HuH-7 (cell line): Measurements from ENCODE around the gene MAPK9.

Experiments used
- DNase-seq: peaks from one replicate; pipeline ENCODE4 v3.0.0; 2011; ENCODE audit warnings: low spot score

The MAPK9 gene

DNA sequence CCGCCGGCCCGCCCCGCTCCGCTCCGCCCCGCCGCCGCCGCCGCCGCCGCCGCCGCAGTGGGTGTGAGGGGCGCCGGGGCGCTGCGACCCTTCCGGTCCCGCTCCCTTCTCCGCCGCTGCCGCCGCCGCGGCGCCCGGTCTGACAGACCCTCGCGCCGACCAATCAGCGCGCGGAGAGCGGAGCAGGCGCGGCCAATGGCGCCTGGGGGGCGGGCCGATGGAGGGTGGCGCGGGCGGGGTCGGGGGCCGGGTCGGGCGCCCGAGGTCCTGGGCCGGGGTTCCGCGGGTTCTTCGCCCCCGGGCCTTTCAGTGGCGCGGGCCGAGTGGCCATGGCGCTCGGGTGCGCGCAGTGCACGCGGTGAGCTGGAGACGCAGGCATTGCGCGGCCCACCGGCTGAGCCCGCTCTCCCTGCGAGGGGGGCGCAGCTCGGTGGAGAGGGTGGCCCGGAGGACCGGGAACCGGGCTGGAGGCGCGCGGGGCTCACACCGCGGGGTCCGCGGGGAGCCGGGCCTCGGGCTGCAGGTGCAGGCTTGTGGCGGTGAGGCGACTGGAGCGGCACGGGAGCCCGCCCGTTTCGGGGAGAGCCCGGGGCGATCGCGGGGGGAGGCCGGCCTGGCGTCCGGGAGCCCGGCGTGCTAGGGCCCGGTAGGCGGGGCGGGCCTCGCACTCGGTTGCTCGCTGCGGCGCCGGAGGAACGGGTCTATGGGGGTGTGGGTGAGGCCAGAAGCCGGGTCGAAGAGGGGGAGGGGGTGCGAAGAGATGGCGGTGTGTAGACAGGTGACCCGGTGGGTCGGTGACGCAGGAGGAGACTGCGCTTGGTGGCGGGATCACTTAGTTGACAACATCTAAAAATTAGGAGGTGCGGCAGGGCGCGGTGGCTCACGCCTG lies at the start of gene MAPK9:
Gene MAPK9, minus strand, starts transcription at position 141 of the 889 bp plus-strand sequence. CDS start 11,522 bp downstream, outside the sequence.
- peak; percentile 88 for DNase-seq

GRCh38 chr5:180341595-180341994 lies 49.7 kb upstream of the MAPK9 start:
- DNase-seq: no peak

DNA sequence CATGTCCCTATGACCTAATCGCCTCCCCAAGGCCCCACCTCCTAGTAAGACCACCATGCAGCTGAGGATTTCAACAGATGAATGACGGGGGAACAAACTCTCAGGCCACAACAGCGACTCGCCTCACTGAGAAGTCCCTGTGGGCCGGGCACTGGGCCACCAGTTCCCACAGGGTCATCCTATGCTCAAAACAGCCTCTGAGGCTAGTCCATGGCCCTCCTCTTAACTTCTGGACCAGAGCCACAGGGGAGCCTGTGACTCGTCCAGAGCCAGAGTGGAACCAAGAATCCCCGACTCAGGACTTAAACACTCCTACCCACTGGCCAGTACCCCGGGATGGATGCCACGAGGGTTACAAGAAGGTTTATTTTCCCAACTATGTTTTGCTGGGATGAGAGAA lies 49.0 kb upstream of the MAPK9 start:
- DNase-seq: no peak

DNA sequence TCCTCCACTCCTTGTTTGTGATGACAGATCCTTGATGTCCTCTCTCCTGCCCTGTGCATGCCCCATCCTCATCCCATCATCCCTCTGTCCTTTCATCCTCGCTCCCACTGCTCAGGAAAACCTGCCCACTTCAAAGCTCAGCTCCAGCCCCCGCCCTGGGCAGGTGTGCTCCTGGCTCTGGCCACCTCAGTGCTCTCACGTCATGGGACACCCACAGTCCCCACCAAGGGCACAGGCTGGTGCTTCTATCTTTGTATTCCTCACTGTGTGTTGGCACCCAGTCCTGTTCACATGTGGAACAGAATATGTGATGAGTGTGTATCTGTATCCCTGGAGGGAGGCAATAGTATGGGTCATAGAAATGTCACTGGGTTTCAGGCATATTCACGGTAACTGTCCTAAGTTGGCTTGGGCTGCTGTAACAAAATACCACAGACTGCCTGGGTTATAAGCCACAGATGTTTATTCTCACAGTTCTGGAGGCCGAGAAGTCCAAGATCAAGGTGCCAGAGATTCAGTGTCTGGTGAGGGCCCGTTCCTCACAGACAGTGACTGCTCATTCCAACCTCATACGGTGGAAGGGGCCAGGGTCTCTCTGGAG lies 47.8 kb upstream of the MAPK9 start:
- no peak for DNase-seq

DNA sequence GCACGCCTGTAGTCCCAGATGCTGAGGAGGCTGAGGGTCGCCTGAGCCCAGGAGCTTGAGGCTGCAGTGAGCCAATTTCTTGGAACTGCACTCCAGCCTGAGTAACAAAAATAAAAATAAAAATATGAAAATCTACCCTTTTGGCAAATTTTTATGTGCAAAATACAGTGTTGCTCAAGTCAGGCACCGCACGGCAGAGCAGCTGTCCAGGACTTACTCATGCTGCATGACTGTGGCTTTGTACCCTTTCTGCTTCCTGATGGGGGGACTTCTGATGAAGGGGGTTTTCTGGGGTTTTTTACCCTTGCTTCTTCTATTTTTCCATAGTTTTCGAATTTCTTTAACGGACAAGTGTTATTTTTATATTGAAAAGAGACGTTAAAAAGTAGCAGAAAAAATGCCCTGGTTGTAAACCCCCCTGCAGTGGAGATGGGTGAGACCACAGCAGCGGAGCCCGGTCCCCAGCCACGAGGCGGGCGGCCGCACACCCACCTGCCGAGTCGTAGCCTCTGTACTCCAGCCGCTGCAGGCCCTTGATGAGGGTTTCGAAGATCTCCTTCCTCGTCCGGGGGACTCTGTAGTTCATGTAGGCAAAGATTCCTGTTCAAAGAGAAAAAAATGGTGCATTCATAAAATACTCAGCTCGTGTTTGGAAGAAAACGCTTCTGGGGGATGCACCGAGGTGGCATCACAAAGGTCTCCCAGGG lies 46.3 kb upstream of the MAPK9 start:
- DNase-seq: no peak

DNA sequence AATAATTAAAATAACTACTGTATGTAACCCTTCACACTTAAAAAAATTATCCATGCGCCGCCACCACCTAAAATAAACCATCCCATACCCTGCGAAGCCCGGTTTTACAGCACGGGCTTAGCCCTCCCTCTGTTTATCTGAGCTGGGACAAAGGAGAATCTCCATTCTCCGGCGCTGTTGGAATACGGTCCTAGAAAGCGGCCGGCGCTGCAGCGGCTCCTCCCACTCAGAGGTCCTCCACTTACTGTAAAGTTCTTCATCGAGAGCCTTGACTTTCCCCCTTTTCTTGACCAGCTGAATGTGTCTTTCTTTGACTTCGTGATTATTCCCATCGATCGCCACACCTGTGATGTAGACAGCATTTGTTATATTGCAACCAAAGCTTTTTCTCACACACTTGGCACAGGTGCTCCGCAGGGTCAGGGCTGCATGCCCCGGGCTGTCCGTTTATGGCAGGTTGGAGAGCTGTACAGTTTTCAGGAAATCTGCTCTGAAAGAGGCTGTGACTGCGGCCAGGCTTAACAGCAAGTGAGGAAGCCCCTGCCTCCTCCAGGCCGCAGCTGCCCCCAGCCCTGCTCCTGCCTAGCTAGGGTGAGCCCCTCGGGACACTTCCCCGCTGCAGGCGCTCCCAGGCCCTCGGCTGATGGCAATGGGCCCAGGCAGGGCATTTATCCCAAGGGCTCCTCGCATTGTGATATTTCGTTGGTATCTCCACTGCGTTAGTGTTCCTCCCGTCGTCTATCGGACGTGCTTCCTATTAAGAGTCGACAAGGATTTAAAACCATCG lies 44.5 kb upstream of the MAPK9 start:
- no peak for DNase-seq

DNA sequence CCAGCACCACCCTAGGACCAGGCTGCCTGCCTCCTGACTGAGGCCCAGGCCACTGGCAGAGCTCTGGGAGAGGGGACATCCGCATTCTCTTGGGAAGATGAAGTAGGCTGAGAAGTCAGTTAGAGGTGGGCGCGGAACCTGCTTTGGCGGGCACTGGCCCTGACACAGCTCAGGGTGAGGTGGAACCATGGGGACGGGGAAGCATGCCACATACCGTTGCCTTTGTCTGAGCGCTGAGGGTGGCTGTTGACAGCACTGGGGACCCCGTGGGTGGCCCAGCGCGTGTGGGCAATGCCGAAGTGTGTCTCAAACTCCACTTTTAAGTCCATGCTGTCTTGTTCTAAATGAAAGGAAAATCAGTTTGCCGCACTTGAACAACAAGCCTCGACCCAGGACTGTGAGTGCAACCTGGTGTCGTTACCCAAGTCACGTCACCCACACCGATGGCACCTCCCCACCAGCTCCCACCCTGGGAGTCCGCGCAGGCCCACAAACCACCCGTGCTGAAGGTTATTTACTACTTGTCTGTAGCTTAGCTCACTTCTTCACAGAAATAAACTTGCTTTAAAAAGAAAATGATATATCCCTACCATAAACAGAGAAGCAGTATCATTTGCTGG lies 43.8 kb upstream of the MAPK9 start:
- no peak for DNase-seq

DNA sequence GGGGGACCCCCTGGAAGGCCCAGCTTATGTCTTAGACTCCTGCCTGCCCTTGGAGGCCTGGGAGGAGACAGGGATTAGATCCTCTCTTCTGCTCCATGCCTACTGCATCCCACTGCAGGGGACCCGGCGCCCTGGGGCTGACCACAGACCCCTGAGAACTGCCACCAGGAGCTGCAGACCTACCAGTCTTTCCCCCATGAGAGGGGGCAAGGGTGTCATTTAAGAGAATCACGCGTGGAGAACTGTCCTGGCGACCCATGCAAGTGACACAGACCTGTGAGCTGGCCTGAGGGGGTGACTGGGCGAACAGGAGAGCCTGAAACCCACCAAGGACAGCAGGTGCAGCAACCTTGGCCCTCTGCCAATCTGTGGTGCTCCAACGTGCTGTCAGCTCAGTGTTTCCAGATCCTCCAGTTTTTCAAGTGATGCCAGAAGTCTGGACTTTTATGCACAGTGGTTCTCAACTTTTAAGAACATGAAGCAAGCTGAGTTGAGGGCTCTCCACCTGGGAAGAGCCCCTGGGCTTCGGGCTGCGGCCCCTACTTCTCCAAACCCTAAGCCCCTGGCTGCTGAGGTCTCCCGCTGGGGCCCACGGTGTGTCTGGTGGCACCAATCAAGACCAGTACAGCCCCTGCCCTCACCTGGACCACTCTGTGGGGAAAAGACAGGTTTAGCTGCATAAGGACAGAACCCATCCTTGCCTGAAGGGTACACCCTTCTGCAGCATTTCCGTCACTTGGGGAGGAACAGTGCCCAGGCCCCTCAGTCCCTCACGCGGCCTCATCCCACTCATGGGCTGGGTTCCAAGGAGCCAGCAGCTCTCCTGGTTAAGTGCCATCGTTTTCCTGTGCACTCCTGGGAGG lies 43.1 kb upstream of the MAPK9 start:
- no peak for DNase-seq

DNA sequence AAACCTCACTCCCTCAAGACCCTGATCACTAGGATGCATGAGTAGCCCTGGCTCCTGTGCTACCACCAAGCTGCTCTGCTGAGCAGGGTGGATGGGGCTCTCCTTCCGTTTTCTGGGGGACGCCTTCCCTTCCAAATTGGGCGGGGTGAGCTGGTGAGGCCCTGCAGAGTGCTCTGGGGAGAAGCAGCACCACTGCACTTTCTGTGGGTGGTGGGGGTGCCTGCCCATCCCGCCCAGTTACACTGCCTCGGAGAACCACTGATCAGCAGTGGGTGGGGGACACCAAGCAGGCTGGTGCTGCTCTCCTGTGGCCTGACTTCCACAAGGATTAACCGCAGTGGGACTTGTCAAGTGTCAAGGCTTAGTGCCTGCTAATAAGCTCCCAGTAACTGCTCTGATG lies 42.3 kb upstream of the MAPK9 start:
- DNase-seq: no peak

DNA sequence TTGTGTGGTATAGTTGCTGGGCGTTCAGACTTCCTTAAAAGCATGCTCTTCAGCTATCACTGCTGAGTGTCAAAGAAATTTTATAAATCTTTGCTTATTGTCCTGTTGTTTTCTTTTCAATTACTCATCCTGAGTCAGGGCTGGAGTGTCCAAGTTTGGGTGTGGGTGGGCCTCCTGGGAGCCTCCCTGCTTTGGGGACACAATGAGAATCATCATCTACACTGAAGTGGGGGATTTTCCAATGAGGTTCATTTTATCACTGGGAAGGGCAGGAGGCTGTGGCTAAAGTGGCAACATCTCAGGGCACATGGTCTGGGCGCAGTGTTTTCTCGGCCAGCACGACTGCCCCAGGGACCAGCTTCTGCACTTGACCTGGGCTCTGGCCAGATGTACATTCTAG lies 41.8 kb upstream of the MAPK9 start:
- DNase-seq: no peak

DNA sequence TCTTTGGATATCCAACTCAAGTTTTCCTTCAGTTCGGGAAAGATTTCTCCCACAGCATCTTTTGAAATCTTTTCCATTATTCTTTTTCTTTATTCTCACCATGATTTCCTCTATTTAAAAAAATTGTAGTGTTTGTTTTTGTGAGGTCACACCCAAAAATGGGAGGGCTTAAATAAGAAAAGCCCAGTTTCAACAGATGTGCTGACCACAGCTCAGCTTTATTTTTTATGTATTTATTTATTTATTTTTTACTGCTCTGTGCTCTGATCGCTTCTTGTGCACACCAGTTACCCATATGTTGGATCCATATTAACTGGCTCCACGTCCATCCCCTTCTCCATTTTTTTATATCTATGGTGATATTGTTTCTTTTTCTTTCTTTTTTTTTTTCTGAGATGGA lies 41.0 kb upstream of the MAPK9 start:
- no peak for DNase-seq

DNA sequence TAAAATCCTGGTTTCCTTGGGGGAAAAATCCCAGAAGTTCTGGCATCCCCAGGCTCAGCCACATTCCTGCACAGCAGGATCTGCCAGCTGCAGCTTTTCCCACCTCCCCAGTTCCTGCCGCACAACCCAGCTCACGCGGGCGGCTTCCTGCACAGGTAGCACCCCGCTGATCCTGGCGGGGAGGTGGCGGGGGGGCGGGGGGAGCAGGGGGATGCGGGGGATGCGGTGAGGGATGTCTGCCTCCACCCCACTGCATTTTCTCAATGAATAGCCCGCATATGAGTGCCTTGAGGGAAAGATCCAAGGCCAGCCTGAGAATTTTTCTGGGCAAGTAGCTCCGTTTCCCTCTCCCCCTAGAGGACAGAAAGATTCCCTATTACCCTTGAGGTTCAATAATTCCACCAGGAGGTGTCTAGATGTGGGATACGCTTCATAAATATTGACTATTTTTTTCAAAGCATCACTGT lies 40.2 kb upstream of the MAPK9 start:
- no peak for DNase-seq

GRCh38 chr5:180331647-180331950 lies 39.7 kb upstream of the MAPK9 start:
- DNase-seq: no peak

DNA sequence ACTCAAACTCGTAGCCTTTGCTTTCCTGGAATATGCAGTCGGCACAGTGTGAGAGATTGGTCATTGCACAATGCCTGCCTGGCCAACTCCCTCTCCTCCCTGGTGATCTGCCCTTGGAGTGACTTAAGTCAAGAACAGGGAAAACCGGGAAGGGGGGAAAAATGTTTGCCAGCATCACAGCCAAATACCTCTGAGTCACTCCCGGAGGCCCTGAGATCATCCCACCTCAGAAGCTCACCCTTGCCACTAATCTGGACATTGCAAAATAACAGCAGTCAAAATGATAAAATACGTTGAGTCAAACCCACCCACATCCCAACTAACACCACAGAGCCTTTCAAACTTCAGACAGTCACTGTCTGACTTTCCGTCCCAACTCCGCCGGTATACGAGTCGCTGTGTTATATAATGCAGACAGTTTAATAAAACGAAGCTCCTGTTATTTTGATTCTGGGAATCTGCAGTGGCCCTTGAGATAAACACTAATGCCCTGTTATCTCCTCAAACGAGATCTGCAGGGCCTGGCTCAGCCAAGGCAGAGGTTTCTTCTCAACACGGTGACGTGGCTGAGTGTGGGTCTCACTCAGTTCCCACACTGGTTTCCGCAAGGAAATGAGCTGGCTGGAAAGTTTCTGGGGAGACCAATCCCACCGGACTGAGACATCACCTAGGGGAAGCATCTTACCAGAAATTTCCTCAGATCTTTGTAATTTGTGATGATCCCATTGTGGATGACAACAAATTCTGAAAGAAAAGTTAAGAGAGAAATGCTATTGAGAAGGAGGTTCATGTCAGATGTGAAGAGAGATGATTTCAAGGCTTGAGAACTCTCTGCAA lies 39.1 kb upstream of the MAPK9 start:
- no peak for DNase-seq

- DNase-seq: no peak
Observed at GRCh38 chr5:180330270-180330648, 38.4 kb upstream of the MAPK9 start.

DNA sequence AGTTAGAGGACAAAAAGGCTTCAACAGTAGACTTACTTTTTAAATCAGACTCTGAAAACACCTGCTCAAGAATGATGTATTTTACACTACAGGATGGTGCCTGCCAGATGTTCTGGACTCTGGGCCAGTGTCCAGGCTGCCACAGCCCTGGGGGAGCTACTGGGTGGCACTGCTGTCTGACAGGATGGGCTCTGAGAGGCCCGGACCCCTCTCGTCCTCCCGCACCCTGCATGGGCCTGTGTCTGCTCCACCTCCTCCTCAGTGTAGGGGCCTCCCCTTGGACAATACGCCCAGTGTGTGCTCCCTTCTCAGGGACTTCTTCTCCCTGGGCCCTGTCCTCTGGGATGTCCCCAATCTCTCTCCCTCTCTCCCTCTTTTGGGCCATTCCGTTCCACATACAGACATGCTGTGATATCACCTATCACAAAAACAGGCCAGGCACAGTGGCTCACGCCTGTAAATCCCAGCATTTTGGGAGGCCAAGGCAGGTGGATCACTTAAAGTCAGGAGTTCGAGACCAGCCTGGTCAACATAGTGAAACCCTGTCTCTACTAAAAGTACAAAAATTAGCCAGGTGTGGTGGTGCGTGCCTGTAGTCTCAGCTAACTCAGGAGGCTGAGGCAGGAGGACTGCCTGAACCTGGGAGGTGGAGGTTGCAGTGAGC lies 37.9 kb upstream of the MAPK9 start:
- no peak for DNase-seq

DNA sequence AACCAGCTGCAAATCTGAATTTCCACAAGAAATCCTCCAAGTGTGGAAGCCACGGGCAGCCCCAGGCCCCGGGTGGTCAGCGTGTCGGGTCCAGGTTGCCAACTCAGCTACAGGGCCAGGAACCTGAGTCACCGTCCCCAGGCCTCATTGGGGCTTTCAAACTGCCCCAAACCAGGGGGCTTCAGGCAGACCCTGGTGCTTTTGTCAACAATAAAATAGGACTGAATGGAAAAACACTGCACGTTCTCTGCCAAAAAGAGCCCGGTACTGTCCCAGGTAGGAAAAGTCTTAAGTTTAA lies 37.2 kb upstream of the MAPK9 start:
- DNase-seq: no peak

GRCh38 chr5:180328296-180329137 lies 36.6 kb upstream of the MAPK9 start:
- DNase-seq: peak; percentile 91
